KOPT-K1 (cell line): ENCODE results near the gene SCFD2.
"Not testable (repeated sequence)": the region's sequence is repeated elsewhere in the genome, so short reads cannot be mapped to it uniquely, and the experiment has no call there.

Experiments
- H3K27ac ChIP-seq: fragments of 200-600 bp; sonication (generic); 2 replicates; pipeline ENCODE4 v1.5.1; 2016; ENCODE audit warnings: antibody characterized with exemption, mild to moderate bottlenecking, low read depth, low read length; ENCODE audit not compliant: poor library complexity, severe bottlenecking
- H3K36me3 ChIP-seq: fragments of 200-600 bp; sonication (generic); 2 replicates; pipeline ENCODE4 v1.5.1; 2017; ENCODE audit warnings: antibody characterized with exemption, mild to moderate bottlenecking, low read length, moderate library complexity; ENCODE audit not compliant: insufficient read depth
- H3K9me3 ChIP-seq: fragments of 200-600 bp; sonication (generic); 2 replicates; pipeline ENCODE4 v1.5.1; 2017; ENCODE audit warnings: antibody characterized with exemption, low read length, mild to moderate bottlenecking; ENCODE audit not compliant: insufficient read depth, poor library complexity, severe bottlenecking

The SCFD2 gene

DNA sequence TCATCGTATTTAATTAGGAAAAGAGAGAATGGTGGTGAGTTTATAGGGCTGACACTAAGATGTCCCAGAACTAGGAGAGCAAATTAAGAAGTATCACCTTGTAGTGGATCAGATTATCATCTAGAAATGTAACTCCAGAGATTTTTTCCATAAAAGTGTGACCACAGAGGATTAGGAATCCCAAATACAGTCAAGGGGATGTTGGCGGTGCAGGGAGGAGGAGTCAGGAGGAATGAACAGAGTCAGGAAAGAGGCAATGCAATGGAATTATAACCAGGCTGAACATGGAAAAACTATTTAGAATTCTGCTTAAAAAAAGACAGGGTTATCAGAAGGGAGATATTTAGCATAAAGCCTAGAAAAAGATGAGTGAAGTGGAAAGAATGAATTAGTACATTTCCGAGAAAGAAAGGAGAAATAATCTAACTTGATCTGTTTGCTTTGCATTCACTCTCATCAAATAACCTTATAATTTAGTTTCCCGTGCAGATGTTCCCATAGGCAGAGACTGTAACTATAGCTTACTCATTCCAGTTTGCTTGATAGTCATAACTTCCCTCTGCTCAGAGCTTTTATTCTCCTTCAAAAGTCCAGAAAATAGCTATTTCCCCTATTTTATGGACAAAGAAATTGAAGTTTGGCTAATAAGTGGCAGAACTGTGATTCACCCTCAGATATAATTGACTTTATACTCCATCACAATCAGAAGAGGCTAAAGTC is 56.4 kb downstream of the SCFD2 start:
- Histone ChIP-seq H3K36me3 (peaks cover 32% of the 10 kb centered on the region), H3K27ac (no peak overlapping the region), H3K9me3 (no peaks in the 10 kb centered on the region)

DNA sequence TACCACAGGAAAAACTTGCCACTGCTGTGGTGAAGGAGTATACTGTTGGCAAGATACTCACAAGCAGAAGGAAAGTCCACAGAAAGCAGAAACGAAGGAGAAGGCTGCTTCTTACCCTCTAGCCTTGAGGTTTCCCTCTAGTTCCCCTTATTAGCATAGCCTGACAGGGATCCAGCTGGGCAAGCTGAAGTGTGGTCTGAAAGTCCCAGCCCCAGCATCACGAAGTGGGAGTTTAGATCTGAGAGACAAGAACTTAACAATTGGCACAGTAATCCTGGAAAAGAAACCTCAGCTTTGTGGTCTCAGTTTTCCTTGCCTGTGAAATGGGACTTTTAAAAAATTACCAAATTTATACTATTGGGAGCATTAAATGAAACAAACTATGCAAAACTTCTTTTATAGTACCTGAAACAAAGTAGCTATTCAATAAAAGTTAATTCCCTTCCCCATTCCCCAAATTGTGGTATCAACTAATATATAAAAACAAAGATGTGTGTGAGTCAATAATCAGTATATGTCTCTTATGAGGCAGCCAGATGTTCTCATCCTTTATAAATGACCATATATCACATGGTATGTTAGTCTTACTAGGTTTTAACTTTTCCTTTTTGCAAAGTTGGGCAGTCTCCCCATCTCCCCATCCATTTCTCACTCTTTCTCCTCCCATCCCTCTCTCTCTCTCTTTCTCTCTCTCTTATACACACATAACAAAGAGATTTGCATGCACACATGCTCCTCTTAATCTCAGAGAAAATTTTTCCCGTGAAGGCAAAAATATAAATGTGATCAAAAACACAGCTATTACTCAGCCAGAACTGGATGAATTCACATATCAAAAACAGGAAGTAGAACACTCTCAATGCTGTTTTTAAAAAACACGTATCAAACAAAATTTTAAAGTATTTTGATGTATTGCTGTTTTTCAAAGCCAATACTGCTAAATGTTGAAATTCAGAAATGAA is 57.8 kb downstream of the SCFD2 start:
- no peaks in the 10 kb centered on the region for H3K9me3 ChIP-seq
- peaks cover 30% of the 10 kb centered on the region for H3K36me3 ChIP-seq
- no peak overlapping the region for H3K27ac ChIP-seq

DNA sequence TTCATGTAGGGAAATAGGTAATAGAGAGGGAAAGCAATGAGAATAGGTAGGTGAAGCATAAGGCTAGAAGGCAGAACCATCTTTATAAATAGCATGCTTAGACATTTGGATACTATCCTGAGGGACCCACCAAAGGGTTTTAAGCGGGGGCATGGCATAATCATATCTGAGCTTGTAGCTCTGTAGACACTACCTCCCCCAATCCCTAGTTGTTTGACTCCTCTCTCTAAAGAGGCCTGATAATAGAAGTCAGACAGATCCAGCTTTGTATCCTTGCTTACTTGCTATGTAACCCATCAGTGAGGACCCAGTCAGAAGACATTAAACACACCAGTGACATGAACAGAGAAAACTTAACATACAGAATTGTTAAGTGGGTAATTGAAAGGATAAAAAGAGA is 58.7 kb downstream of the SCFD2 start:
- no peak overlapping the region for H3K27ac ChIP-seq
- no peaks in the 10 kb centered on the region for H3K9me3 ChIP-seq
- peaks cover 24% of the 10 kb centered on the region for H3K36me3 ChIP-seq

DNA sequence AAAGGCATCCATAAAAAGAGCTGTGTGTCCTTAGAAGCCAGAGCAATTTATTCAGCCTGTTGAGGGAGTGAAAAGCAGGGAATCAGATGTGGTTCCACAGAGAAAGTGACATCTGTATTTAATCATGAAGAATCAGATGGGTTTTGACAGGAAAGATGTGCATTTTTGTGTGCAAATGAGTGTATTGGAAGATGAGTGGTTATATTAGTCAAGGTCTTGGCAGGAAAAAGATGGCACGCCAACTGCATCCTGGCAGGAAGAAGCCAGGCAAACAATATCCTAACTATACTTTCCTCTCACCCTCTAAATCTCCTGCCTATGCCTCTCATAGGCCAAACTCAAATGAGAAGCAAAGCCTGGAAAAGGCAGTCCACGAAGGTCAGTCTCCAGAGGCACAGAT is 59.1 kb downstream of the SCFD2 start:
- no peaks in the 10 kb centered on the region for H3K9me3 ChIP-seq
- no peak overlapping the region for H3K27ac ChIP-seq
- H3K36me3 ChIP-seq, result peaks cover 19% of the 10 kb centered on the region

DNA sequence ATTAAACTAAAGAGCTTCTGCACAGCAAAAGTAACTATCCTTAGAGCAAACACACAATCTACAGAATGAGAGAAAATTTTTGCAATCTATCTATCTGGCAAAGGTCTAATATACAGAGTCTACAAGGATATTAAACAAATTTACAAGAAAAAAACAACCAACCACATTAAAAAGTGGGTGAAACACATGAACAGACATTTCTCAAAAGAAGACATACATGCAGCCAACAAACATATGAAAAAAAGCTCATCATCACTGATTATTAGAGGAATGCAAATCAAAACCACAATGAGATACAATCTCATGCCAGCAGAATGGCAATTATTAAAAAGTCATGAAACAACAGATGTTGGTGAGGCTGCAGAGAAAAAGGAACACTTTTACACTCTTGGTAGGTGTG is 73.7 kb downstream of the SCFD2 start:
- H3K9me3 ChIP-seq, result peaks cover 49% of the 10 kb centered on the region
- H3K27ac ChIP-seq, H3K36me3 ChIP-seq: not testable (repeated sequence)

DNA sequence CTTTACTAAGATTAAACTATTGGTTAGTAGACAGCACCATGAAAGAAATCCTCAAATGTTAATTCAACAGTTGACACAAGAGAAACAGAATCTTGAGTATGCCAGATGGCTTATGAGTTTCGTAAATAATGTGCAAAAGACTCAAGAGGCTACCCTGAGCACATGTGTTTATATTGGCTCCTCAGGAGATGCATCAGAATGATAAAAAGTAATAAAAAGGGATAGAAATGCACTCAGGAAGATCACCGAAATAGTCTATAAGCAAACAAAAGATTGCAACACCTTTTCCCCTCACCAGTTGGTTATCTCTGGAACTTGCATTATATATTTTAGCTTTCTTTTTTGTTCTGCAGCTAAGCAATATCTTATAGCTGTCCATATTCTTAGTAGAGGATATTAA is 84.4 kb downstream of the SCFD2 start:
- H3K36me3 ChIP-seq, result no peaks in the 10 kb centered on the region; the same call in 1 of the 2 replicates
- no peaks in the 10 kb centered on the region for H3K9me3 ChIP-seq
- no peak overlapping the region for H3K27ac ChIP-seq

DNA sequence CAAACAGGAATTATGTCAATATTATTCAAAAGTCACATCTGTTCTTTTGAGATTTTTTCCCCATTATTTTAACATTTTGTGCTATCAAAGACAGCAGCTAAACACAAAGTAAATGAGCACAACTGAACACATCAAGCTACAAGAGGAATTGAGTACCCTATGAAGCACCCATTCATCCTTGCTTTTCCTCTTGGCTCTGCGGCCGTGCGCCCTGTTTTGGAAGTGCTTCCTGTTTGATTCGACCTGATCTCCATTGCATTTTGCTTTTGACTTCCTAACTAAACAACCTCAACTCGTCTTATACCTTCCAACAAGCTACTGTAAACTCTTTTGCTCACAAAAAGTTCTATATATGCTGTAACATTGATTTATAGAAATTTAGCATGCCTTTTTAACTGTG is 85.0 kb downstream of the SCFD2 start:
- no peaks in the 10 kb centered on the region for H3K9me3 ChIP-seq
- H3K27ac ChIP-seq, result no peak overlapping the region
- H3K36me3 ChIP-seq, result no peaks in the 10 kb centered on the region; the same call in 1 of the 2 replicates

DNA sequence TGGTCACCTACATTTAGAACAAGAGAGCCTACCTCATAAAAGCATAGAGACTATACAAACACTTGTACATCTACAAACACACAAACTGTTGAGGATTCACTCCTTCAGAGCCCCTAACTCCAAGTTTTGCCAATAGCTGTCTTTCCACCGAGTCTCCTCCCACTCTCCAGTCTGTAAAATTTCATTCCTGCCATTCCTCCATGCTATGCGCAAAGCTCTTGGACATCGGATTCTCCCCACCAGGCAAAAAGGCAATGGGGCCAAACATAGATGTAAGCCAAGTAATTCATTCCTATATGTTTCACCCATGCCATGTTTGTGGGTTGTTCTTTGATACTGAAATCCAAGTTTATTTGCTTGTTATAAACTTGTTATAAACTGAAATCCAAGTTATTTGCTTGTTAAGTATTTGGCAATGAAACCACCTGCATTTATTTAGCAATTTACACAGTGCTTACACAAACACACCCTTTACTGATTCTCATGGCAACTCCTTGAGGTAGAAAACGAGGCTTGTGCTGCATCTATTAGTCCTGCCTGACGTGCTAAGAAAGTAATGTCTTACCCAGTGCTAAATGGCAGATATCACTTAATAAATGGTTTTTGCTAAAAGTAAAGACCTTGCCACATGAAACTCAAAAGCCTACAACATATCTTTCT is 91.1 kb downstream of the SCFD2 start:
- Histone ChIP-seq H3K36me3 (no peaks in the 10 kb centered on the region; the same call in 1 of the 2 replicates), H3K9me3 (no peaks in the 10 kb centered on the region), H3K27ac (no peak overlapping the region)

DNA sequence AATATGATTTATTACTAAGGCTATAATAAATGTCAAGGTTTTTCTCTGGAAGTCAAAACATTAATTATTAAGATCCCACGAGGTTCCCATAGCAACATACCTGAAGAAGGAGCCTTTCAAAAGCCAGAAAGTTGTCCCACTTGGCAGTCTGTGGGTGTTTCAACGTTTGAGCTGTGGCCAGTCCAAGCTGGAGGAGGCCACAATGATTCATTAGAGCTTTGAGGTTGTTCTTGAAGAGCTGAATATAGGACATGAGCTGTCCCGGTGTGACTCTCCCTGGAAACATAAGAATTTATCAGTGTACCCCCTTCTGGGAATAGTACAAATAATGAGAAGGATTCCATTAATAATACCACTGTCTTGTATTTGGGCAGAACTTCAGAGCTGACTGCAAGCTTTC is 92.1 kb downstream of the SCFD2 start:
- H3K9me3 ChIP-seq, result no peaks in the 10 kb centered on the region
- no peak overlapping the region for H3K27ac ChIP-seq
- no peaks in the 10 kb centered on the region; the same call in 1 of the 2 replicates for H3K36me3 ChIP-seq

DNA sequence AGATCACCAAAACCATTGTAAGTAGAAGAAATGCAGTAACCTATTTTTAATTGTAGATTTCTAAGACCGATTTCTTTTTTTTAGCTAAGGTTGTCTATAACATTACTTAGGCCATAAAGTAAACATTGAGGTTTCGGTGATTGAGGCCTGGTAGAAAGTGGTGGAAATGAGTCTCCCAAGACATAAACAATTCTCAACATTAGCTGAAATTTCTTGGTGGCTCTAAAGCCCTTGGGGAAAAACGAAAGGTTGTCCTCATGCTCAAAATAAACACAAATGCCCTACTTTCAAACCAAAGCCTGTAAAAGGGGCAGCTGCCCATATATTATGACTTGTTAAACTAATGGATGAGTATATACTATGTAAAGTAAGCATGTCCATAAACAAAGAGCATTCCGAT is 98.8 kb downstream of the SCFD2 start:
- no peak overlapping the region for H3K27ac ChIP-seq
- H3K9me3 ChIP-seq, result peaks cover 21% of the 10 kb centered on the region
- peaks cover 18% of the 10 kb centered on the region; the same call in 1 of the 2 replicates for H3K36me3 ChIP-seq

DNA sequence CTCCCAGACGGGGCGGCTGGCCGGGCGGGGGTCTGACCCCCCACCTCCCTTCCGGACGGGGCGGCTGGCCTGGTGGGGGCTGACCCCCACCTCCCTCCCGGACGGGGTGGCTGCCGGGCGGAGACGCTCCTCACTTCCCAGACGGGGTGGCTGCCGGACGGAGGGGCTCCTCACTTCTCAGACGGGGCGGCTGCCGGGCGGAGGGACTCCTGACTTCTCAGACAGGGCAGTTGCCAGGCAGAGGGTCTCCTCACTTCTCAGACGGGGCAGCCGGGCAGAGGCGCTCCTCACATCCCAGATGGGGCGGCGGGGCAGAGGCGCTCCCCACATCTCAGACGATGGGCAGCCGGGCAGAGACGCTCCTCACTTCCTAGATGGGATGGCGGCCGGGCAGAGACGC is 109.9 kb downstream of the SCFD2 start:
- H3K9me3 ChIP-seq, H3K27ac ChIP-seq, H3K36me3 ChIP-seq: not testable (repeated sequence)

DNA sequence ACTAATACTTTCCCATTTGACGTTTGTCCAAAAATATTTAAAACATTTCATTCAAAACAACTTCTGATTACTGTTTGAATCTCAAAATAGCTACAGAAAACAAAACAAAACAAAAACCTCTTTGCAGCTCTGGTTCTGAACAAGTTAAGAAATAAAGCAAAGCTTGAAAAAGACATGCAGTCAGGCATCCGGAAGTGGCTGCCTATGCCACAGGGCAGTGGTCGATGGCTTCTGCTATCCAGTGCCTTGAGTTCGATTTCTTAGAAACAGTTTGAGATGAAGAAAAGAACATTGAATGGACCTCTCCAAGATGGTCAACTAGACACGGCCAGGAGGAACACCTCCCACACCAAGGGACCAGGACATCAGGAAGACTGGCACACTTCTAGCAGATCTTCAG is 125.3 kb downstream of the SCFD2 start:
- Histone ChIP-seq H3K36me3 (no peaks in the 10 kb centered on the region), H3K9me3 (peaks cover 42% of the 10 kb centered on the region), H3K27ac (no peak overlapping the region)

DNA sequence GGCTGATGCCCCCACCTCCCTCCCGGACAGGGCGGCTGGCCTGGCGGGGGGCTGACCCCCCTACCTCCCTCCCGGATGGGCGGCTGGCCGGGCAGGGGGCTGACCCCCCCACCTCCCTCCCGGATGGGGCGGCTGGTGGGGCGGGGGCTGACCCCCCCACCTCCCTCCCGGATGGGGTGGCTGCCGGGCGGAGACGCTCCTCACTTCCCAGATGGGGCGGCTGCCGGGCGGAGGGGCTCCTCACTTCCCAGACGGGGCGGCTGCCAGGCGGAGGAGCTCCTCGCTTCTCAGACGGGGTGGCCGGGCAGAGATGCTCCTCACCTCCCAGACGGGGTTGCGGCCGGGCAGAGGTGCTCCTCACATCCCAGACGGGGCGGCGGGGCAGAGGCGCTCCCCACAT is 127.5 kb downstream of the SCFD2 start:
- H3K9me3 ChIP-seq, result peaks cover 21% of the 10 kb centered on the region
- H3K36me3 ChIP-seq, H3K27ac ChIP-seq: not testable (repeated sequence)

DNA sequence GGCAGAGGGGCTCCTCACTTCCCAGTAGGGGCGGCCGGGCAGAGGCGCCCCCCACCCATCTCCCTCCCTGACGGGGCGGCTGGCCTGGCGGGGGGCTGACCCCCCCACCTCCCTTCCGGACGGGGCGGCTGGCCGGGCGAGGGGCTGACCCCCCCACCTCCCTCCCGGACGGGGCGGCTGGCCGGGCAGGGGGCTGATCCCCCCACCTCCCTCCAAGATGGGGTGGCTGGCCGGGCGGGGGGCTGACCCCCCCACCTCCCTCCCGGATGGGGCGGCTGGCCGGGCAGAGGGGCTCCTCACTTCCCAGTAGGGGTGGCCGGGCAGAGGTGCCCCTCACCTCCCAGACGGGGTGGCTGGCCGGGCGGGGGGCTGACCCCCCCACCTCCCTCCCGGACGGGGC is 128.1 kb downstream of the SCFD2 start:
- peaks cover 17% of the 10 kb centered on the region for H3K9me3 ChIP-seq
- H3K36me3 ChIP-seq, H3K27ac ChIP-seq: not testable (repeated sequence)

DNA sequence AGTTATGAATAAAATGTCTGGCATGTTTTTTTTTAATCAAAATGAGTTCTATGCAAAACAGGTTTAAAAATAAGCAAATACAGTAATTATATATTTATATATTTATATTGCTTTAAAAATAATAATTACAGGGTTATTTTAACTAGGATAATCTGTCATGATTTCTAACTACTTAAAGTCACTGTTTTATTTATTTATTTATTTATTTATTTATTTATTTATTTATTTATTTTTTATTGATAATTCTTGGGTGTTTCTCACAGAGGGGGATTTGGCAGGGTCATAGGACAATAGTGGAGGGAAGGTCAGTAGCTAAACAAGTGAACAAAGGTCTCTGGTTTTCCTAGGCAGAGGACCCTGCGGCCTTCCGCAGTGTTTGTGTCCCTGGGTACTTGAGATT is 129.2 kb downstream of the SCFD2 start:
- not testable (repeated sequence) for H3K27ac ChIP-seq, H3K9me3 ChIP-seq, H3K36me3 ChIP-seq
